ENCODE data around the gene TPGS2.
A peak's percentile ranks its signal among the peaks of the same experiment; 100 is the strongest.

TPGS2 gene

GRCh38 chr18:36772241-36772723 lies 56.5 kb downstream of the TPGS2 start:
- no peak for FAIRE-seq

DNA sequence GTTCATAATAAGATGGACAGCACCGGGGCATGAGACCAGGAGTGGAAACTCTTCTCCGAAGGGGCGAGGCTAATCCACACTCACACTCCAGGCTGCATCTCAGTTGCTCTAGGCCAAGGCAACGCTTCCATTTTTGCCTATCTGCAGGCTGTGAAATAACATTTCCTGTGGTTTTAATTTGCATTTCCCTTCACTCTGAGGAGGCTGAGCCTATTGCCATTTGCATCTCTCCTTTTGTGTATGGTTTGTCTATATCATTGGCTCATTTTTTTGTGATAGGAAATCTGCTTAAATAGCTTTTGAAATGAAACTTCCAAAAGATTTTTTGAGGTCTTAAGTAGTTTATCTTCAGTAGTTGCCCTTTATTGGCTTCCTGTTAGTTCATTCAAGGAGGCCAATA lies 57.6 kb downstream of the TPGS2 start:
- no peak for FAIRE-seq

DNA sequence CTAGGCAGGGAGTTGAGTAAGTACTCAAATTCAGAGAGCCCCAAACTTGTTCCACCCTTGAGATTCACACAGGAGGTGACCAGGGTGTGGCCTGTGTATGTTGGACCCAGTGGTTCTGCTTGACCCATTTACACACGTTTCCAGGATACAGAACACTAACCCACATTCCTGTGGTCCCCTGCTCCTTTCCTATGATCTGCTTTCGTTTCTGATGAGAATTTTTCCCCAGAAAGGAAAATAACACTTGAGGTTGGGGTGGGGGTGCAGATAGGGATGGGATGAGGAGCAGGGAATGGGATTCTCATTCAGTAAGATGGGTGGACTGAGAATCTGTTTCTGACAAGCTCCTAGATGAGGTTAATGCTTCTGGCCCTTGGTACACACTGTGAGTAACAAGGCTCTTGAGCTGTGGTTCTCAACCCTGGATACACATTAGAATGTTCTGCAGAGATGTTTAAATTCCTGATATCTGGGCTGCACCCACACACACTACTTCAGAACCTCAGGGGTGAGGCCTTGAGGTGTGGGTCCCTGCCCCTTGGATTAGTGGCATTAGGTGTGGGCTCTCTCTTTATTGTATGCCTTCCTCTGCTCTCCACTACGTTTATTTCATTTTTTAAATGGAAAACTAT lies 58.4 kb downstream of the TPGS2 start:
- no peak for FAIRE-seq

- FAIRE-seq = no peak
Measured at GRCh38 chr18:36769611-36770314, 59.0 kb downstream of the TPGS2 start.

GRCh38 chr18:36769172-36769571 lies 59.6 kb downstream of the TPGS2 start:
- no peak for FAIRE-seq

DNA sequence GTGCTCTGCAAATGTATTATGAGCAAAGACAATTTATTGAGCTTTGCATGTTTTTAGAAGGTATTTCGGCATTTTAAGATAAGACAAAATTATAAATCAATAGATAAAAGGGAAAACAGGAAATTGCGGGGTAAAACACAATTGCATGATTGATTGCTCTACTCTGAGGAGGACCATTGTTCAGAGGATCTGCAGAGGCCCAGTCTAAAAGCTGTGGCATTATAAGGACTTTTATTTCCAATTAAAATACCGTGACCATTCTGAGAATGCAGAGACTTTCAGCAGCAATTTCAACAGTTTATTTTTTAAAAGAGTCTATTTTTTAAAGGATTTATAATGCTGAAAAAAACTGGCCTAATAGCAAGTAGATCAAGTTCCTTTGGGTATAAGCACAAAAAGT lies 62.0 kb downstream of the TPGS2 start:
- FAIRE-seq = no peak

GRCh38 chr18:36762965-36763364 lies 65.8 kb downstream of the TPGS2 start:
- FAIRE-seq = peak; percentile 98

DNA sequence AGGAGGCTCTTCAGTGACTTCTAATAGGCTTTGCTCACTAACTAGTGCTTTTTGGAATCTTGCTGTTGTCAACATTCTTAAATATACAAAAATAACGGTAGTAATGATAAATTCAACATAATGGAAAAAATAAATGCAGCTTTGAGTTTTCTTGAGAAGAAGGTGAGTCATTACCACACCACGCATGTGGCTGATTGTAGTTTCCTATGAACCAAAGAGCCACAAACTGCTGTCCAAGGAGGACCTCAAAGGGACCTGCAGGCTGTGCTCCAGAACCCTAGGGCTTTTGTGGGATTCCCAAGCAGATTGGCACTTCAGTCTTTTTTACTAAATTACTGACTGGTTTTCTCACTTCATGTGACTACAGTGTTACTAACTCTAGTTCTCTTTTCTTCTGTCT lies 66.7 kb downstream of the TPGS2 start:
- no peak for FAIRE-seq

- FAIRE-seq = no peak
Measured at GRCh38 chr18:36761186-36761698, 67.6 kb downstream of the TPGS2 start.

- FAIRE-seq = no peak
Measured at GRCh38 chr18:36760598-36760997, 68.2 kb downstream of the TPGS2 start.

DNA sequence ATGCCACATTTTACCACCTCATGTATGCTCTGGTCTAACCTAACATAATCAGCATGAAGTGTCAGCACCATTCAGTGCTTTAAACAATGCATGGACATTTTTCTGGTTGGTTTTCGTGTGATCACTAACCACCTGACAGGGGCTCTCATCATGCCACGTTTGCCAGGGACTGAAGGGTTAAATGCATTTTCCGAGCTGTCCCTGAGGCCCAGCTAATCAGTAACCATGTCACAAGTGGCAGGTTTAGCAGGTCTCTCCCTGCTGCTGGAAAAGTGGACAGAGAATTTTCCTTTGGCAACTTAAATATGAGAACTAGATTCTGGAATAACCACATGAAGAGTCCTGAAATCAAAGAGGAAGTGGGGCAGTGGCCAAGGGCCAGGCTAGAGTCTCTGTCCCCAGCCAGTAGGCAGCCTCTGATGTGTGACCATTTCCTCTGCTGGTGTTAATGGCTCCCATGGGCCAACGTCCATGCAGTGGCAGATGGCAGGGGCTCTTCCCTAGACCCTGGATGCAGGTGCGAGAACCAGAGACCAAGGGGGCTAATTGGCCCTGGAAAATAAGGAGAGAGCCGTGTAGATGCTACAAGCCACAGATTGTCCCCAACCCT lies 69.5 kb downstream of the TPGS2 start:
- FAIRE-seq = no peak

DNA sequence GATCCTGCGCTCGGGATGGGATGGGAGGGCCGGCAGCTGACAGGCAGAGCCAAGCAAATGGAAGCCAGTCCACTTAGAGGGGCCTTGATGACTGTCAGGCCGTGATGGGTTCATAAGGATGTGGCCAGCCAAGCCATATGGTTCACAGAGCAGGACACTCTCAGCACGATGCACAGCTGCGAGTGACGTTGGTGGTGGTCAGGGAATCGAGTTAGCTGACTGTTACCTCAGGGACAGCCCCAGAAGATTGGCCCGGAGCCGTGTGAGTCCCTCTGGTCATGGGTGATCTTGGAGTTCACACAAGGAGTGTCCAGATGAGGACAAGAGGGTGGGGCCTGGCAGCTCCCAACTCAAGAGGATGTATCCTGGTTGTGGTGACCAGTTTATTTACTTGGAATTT lies 70.2 kb downstream of the TPGS2 start:
- FAIRE-seq = no peak

DNA sequence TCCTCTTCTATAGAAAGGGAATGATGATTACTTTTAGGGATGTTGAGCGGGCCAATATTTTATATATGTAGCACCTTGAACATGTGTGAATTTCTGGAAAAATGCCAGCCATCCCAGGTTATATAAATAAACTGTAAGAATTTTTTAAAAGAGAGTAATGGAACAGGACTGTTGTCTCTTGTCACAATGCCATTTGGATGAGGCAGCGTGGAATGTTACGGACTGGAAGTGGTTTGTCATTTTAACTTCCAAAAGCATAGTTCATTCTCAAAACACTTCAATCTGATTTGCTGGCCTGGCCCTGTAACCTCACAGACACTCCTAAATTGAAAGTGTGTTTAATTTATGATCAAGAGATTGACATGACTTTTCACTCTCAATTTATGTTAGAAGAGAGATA lies 70.8 kb downstream of the TPGS2 start:
- no peak for FAIRE-seq

DNA sequence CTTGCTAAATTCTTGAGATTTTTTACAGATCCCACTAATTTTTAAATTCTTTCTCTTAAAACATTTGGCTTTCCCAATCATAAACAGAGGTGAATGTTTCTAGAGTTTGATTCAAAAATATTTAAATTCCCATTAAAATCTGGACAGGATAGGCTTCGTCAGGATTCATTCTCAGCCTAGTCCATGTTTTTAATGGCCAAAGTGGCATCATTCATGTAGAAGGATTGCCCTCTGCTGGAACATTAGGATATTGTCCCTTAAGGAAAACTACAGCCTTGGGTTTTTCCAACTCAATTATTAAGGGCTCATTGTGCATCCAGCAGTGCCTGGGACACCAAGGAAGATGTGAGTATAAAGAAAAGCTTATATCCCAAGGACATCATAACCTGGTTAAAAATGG lies 71.7 kb downstream of the TPGS2 start:
- peak; percentile 93 for FAIRE-seq

DNA sequence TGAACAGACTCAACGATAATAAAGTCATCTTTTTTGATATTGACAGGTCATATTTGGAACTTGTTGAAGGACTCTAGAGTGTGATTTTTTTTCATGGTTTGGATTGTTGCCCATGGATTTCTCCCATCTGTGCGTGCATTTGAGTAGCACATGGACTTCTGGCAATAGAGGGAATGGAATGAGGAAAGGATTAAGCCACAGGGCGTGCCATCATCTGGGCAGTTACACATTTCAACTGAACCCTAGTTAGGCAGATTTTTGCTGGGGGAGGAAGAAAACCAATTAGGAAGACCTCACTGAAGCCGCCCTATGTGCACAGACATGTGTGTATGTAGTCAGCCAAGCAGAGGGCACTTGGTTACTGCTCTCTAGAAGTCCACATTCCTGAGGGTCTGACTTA lies 72.6 kb downstream of the TPGS2 start:
- FAIRE-seq = no peak

DNA sequence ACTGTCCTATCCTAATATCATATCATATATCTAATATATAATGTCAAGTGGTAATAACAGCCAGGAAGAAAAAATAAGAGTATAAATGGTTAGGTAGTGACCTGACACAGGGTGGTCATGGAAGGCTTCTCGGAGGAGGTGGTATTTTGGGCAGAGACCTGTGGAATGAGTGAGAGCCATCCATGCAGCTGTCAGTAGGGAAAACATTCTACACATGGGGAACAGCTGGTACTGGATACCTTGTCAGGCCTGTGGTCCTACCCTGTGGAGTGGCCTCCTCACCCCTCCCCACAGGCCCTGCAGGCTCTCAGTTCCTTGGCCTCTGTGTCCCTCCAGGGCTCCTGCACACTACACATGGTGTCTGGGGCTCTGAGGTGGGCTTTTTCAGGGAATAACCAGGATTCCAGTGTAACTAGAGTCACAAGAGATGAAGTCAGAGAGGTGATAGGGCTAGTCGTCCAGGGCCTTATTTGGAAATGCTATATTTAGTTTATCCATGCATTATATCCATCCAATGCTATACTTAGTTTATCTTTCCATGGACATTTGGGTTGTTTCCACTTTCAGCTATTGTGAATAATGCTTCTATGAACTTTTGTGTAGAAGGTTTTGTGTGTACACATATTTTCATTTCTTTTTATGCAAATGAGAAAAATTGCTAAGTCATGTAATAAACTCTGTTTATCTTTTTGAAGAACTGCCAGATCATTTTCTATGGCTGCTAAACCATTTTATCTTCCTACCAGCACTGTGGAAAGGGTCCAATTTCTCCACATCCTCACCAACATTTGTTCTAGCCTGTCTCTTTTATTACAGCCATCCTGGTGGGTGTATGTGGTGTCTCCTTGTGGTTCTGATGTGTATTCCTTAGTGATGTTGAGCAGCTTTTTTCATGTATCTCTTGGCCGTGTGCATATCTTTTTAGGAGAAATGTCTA lies 75.6 kb downstream of the TPGS2 start:
- no peak for FAIRE-seq

GRCh38 chr18:36745219-36745975 lies 83.4 kb downstream of the TPGS2 start:
- no peak for FAIRE-seq

DNA sequence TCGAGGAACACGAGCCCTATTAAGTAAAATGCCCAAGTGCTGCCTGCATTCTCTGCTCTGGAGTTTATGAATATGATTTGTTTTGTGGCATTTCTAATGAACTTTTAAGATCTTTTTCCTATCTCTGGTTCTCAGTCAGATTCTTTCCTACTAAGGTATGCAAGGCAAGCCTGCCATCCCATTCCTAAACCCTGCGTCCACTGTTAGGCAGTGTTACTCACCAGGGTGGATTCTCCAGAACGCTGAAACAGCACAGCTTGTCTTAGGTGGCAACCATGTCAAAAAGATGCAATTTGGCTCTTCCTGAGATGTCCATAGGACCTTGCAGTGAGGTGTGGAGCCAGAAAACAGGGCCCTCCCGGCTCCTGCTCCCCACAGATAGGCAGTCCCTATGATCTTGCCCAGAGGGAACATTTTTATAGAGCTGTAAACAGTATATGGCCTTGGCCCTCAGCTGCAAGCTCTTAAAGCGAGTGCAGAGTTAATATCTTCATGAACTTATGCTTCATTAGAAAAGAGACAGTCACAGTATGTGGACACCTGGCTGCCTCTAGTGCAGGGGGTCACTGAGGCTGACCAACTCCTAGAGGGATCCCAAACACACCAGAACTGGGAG lies 84.4 kb downstream of the TPGS2 start:
- no peak for FAIRE-seq
